Stimulated activated effector memory CD8-positive, alpha-beta T cell treated with anti-CD3 and anti-CD28 coated beads, Interleukin-12 subunit alpha, Interleukin-12 subunit beta, amount 100 ng/mL, for 72 hours (primary cell): ENCODE data around the gene PIRT.

ENCODE experiments used
- ATAC-seq: fragments of 150-1000 bp; cut with Tn5 transposase; 2 replicates; pipeline ENCODE4 v1.10.0; 2021
- DNase-seq, 2 donors: peaks; one replicate each; pipeline ENCODE4 v3.0.0; 2021 to 2022; ENCODE audit warnings: low spot score in 2 of 2
- H3K27ac Mint-ChIP-seq: one replicate; pipeline ENCODE4 v1.8.0; 2022; ENCODE audit warnings: mild to moderate bottlenecking, mixed read lengths
- H3K36me3 Mint-ChIP-seq: one replicate; pipeline ENCODE4 v1.8.0; 2022; ENCODE audit warnings: mild to moderate bottlenecking, mixed read lengths
- H3K4me1 Mint-ChIP-seq: one replicate; pipeline ENCODE4 v1.8.0; 2022; ENCODE audit warnings: mixed read lengths
- H3K4me3 Mint-ChIP-seq: one replicate; pipeline ENCODE4 v1.8.0; 2022; ENCODE audit warnings: mild to moderate bottlenecking, mixed read lengths
- H3K9me3 Mint-ChIP-seq: one replicate; pipeline ENCODE4 v1.8.0; 2022; ENCODE audit warnings: mixed read lengths

PIRT gene

GRCh38 chr17:10779609-10780008 is 58.3 kb downstream of the PIRT start:
- DNase-seq (no peak), ATAC-seq (no peak)
- no peak overlapping the region for H3K4me3 Mint-ChIP-seq
- H3K9me3 Mint-ChIP-seq, result peaks cover 9% of the 10 kb centered on the region
- no peaks in the 10 kb centered on the region for H3K36me3 Mint-ChIP-seq
- no peaks in the 10 kb centered on the region for H3K4me1 Mint-ChIP-seq
- H3K27ac Mint-ChIP-seq, result no peak overlapping the region

DNA sequence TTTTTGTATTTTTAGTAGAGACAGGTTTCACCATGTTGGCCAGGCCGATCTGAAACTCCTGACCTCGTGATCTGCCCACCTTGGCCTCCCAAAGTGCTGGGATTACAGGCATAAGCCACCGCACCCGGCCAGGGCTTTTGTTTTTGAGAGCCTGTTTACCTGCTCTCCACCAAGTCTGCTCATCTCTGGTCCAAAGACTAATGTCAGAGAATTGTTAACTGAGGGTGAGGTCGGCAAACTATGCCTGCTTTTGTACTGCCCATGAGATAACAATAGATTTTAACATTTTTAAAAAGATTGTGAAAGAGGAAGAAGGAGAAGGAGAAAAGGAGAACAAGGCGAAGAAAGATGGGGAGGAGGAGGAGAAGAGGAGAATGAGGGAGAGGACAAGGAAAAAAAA is 60.0 kb downstream of the PIRT start:
- H3K9me3 Mint-ChIP-seq, result peaks cover 5% of the 10 kb centered on the region
- no peaks in the 10 kb centered on the region for H3K36me3 Mint-ChIP-seq
- DNase-seq, result no peak
- no peak overlapping the region for H3K4me3 Mint-ChIP-seq
- no peak overlapping the region for H3K27ac Mint-ChIP-seq
- no peaks in the 10 kb centered on the region for H3K4me1 Mint-ChIP-seq
- ATAC-seq, result no peak

DNA sequence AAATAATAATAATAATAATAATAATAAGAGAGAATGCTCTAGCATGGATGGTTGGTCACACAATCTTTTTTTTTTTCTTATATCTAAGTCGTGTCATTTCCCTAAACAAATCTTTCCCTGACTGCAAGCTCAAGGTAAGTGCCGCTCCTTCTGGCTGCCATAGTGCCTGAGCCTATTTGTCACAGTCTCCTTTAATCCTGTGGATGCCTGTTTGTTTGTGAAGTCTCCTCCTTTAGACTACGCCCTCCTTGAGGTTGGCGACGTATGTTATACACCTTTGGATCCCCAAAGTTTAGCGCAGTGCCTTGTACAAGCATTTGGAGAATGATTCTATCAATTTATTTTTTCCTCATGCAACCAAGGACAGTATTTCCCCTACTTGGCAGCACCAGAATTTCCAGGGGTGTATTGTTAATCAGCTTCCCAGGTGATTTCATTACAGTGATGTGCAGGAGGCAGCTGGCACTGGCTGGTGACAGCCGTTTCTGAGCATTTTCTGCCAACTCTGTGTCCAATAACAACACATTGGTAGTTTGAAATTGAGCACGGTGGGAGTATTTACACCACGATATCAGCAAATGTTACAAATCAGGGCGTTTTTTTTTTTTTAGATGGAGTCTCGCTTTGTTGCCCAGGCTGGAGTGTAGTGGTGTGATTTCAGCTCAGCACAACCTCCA is 60.6 kb downstream of the PIRT start:
- Mint-ChIP-seq H3K4me3 (no peak overlapping the region), H3K4me1 (no peaks in the 10 kb centered on the region), H3K27ac (no peak overlapping the region), H3K36me3 (no peaks in the 10 kb centered on the region), H3K9me3 (peaks cover 3% of the 10 kb centered on the region)
- ATAC-seq (no peak), DNase-seq (no peak)

- Mint-ChIP-seq H3K27ac (no peak overlapping the region), H3K4me3 (no peak overlapping the region)
These were observed 61.5 kb downstream of the PIRT start for GRCh38 chr17:10776381-10776780.

GRCh38 chr17:10775740-10776356 is 62.0 kb downstream of the PIRT start:
- DNase-seq (no peak), ATAC-seq (no peak)
- Mint-ChIP-seq H3K27ac (no peak overlapping the region), H3K4me1 (no peaks in the 10 kb centered on the region), H3K9me3 (peaks cover 5% of the 10 kb centered on the region), H3K4me3 (no peak overlapping the region), H3K36me3 (no peaks in the 10 kb centered on the region)

More at GRCh38 chr17:10776381-10776780, 61.5 kb downstream of the PIRT start:
- no peaks in the 10 kb centered on the region for H3K4me1 Mint-ChIP-seq
- no peaks in the 10 kb centered on the region for H3K36me3 Mint-ChIP-seq
- ATAC-seq (no peak), DNase-seq (no peak)
- H3K9me3 Mint-ChIP-seq, result peaks cover 4% of the 10 kb centered on the region

GRCh38 chr17:10775058-10775457 is 62.8 kb downstream of the PIRT start:
- Mint-ChIP-seq H3K36me3 (no peaks in the 10 kb centered on the region), H3K9me3 (peaks cover 5% of the 10 kb centered on the region), H3K27ac (no peak overlapping the region), H3K4me3 (no peak overlapping the region), H3K4me1 (no peaks in the 10 kb centered on the region)
- DNase-seq (no peak), ATAC-seq (no peak)

GRCh38 chr17:10773391-10773790 is 64.5 kb downstream of the PIRT start:
- Mint-ChIP-seq H3K36me3 (no peaks in the 10 kb centered on the region), H3K4me3 (no peak overlapping the region), H3K9me3 (peaks cover 5% of the 10 kb centered on the region), H3K4me1 (no peaks in the 10 kb centered on the region), H3K27ac (no peak overlapping the region)
- DNase-seq, result no peak
- ATAC-seq, result no peak
